T-helper 17 cell (primary cell): ENCODE measurements around the gene PTGS1. TPM values are rescaled to one million over a fixed set of nuclear protein-coding genes. Genes with fewer than 3 reads are reported as not detected.
"Not testable (repeated sequence)": the region's sequence is repeated elsewhere in the genome, so short reads cannot be mapped to it uniquely, and the experiment has no call there.

Experiments used
- ATAC-seq: fragments of 150-1000 bp; cut with Tn5 transposase; 2 replicates; pipeline ENCODE4 v1.10.0; 2021; ENCODE audit warnings: mild to moderate bottlenecking, moderate library complexity
- DNase-seq, 3 donors: peaks; one replicate each; pipeline versions ENCODE4 v3.0.0 to v3.0.0-alpha.2; 2020 to 2021
- H3K9me3 ChIP-seq: one replicate; pipeline ENCODE4 v1.7.0; 2013; ENCODE audit warnings: low read length, mild to moderate bottlenecking; ENCODE audit not compliant: control insufficient read depth, poor library complexity, severe bottlenecking
- H3K27ac Mint-ChIP-seq: one replicate; pipeline ENCODE4 v1.8.0; 2022; ENCODE audit warnings: mild to moderate bottlenecking, moderate library complexity, mixed read lengths
- H3K27me3 Mint-ChIP-seq: one replicate; pipeline ENCODE4 v1.8.0; 2022; ENCODE audit warnings: mixed read lengths
- H3K36me3 Mint-ChIP-seq: one replicate; pipeline ENCODE4 v1.8.0; 2022; ENCODE audit warnings: low read depth, mixed read lengths
- H3K4me1 Mint-ChIP-seq: one replicate; pipeline ENCODE4 v1.8.0; 2022; ENCODE audit warnings: mild to moderate bottlenecking, mixed read lengths
- H3K4me3 Mint-ChIP-seq: one replicate; pipeline ENCODE4 v1.8.0; 2022; ENCODE audit warnings: mild to moderate bottlenecking, moderate library complexity, mixed read lengths
- total RNA-seq, 4 donors: library from RNA in 2 of 4; stranded (reverse) in 2 of 4; gene quantifications; one replicate each; pipeline ENCODE4 v1.2.3 and lab custom pipeline; 2022 to 2026

Gene PTGS1
- total RNA-seq, 2 donors from 2014 or later: 3.0 to 123 TPM

DNA sequence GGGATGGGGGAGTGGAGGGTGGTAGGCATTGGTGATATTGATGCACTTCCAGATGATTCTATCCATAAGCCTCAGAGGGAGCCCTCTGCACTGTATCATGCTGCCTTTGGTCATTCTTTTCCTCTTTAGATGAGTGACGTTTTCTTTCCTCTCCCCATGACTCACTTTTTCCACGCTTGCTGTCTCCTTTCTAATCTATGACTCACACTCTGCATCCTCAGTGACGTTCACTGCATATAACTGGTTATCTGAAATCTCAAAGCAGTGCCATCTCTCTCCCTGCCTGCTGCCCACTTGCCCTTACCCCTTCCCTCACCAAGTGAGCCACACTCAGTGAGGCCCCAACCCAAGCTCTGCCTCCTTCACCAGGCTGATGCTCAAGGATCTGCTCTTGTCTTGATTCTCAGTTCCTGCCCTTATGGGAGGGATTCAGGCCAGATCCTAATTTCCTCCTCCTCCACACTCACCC, 31.6 kb downstream of the PTGS1 start:
- H3K9me3 ChIP-seq: no peaks in the 10 kb centered on the region
- ATAC-seq (no peak), DNase-seq (no peak)
- Mint-ChIP-seq H3K27ac (no peak overlapping the region), H3K4me3 (no peak overlapping the region), H3K36me3 (no peaks in the 10 kb centered on the region), H3K27me3 (peaks cover 18% of the 10 kb centered on the region), H3K4me1 (peaks cover 2% of the 10 kb centered on the region)

DNA sequence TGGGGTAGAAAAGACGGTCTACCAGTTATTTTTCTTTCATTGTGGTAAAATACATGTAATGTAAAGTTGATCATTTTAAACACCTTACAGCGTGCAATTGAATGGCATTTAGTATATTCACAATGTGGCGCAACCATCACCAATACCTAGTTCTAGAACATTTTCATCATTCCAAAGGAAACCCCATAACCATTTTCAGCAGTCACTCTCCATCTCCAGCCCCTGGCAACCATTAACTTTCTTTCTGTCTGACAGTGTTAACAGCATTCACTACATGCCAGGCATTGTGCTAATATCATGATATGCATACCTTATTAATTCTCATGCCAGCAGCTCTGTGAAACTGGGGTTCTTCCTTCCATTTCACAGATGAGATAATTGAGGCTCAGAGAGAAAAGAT, 32.0 kb downstream of the PTGS1 start:
- H3K36me3 Mint-ChIP-seq: no peaks in the 10 kb centered on the region
- ATAC-seq: no peak
- H3K4me3 Mint-ChIP-seq: no peak overlapping the region

DNA sequence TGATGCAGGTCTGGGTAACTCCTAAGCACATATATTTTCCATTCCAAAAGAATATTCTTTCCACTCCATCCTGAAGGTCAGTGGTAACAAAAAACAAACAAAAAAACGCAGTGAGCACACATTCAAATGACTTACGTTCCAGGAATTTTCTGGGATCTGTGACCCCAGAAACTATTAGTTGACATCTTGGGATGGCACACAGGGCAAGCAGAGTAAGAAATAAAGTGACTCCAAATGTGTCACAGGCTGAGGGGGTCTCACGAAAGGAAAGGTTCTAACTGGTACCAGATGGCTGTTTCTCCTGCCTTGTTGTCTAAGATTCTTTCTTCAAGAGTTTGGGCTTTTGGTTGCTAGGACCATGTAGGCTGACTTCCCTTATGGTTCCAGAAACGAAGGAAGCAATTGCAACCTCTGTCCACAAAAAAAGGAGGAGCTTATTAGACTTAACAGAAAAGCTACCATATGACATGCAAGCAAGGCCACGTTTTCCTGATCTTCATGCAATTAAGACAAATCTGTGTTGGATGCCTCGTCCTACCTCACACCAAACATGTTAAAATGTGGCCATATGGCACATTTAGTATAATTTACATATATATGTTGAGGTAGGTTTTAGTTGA, 32.7 kb downstream of the PTGS1 start:
- no peaks in the 10 kb centered on the region for H3K9me3 ChIP-seq
- H3K27ac Mint-ChIP-seq: no peak overlapping the region
- peaks cover 12% of the 10 kb centered on the region for H3K27me3 Mint-ChIP-seq
- H3K36me3 Mint-ChIP-seq: no peaks in the 10 kb centered on the region
- no peak overlapping the region for H3K4me3 Mint-ChIP-seq
- DNase-seq (no peak), ATAC-seq (no peak)
- H3K4me1 Mint-ChIP-seq: peaks cover 2% of the 10 kb centered on the region

More for the DNA sequence above, 32.0 kb downstream of the PTGS1 start:
- H3K9me3 ChIP-seq: no peaks in the 10 kb centered on the region
- no peak for DNase-seq
- H3K27ac Mint-ChIP-seq: no peak overlapping the region
- H3K4me1 Mint-ChIP-seq: peaks cover 2% of the 10 kb centered on the region
- H3K27me3 Mint-ChIP-seq: peaks cover 16% of the 10 kb centered on the region

DNA sequence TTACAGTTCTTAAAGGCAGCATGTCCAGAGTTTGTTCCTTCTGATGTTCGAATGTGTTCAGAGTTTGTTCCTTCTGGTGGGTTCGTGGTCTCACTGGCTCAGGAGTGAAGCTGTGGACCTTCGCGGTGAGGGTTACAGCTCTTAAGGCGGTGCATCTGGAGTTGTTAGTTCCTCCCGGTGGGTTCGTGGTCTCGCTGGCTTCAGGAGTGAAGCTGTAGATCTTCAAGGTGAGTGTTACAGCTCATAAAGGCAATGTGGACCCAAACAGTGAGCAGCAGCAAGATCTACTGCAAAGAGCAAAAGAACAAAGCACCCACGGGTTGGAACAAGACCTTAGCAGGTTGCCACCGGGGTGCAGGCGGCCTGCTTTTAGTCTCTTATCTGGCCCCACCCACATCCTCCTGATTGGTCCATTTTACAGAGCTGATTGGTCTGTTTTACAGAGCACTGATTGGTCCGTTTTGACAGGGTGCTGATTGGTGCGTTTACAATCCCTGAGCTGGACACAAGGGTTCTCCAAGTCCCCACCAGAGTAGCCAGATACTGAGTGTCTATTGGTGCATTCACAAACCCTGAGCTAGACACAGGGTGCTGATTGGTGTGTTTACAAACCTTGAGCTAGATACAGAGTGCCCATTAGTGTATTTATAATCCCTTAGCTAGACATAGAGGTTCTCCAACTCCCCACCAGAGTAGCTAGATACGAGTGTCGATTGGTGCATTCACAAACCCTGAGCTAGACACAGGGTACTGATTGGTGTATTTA, 34.7 kb downstream of the PTGS1 start:
- H3K27me3 Mint-ChIP-seq, DNase-seq, H3K4me1 Mint-ChIP-seq, H3K27ac Mint-ChIP-seq, H3K36me3 Mint-ChIP-seq, H3K9me3 ChIP-seq: not testable (repeated sequence)
- peak overlapping the region; percentile 88 for H3K4me3 Mint-ChIP-seq
- peak; percentile 61 for ATAC-seq

DNA sequence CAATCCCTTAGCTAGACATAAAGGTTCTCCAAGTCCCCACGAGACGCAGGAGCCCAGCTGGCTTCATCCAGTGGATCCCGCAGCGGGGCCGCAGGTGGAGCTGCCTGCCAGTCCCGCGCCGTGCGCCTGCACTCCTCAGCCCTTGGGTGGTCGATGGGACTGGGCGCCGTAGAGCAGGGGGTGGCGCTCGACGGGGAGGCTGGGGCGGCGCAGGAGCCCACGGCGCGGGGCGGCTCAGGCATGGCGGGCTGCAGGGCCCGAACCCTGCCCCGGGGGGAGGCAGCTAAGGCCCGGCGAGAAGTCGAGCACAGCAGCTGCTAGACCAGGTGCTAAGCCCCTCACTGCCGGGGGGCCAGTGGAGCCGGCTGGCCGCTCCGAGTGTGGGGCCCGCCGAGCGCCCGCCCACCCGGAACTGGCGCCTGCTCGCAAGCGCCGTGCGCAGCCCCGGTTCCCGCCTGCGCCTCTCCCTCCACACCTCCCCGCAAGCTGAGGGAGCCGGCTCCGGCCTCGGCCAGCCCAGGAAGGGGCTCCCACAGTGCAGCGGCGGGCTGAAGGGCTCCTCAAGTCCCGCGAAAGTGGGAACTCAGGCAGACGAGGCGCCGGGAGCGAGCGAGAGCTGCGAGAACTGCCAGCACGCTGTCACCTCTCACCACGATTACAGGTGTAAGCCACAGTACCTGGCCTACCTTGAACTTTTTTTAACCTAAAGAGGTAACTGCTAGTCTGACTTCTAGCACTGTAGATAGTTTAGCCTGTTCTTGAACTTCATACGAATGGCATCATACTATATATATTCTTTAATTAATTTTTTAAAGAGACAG, 35.5 kb downstream of the PTGS1 start:
- peaks cover 2% of the 10 kb centered on the region for H3K4me1 Mint-ChIP-seq
- no peaks in the 10 kb centered on the region for H3K36me3 Mint-ChIP-seq
- DNase-seq (no peak), ATAC-seq (peak; percentile 79)
- no peaks in the 10 kb centered on the region for H3K9me3 ChIP-seq
- peak overlapping the region; percentile 88 for H3K4me3 Mint-ChIP-seq
- H3K27me3 Mint-ChIP-seq: peaks cover 5% of the 10 kb centered on the region
- H3K27ac Mint-ChIP-seq: no peak overlapping the region

DNA sequence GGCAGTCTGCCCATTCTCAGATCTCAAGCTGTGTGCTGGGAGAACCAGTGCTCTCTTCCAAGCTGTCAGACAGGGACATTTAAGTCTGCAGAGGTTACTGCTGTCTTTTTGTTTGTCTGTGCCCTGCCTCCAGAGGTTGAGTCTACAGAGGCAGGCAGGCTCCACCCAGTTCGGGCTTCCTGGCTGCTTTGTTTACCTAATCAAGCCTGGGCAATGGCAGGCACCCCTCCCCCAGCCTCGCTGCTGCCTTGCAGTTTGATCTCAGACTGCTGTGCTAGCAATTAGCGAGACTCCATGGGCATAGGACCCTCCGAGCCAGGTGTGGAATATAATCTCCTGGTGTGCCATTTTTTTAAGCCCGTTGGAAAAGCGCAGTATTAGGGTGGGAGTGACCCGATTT, 43.3 kb downstream of the PTGS1 start:
- peak overlapping the region; percentile 15 for H3K4me3 Mint-ChIP-seq
- H3K4me1 Mint-ChIP-seq, DNase-seq, H3K36me3 Mint-ChIP-seq, H3K27me3 Mint-ChIP-seq, ATAC-seq, H3K27ac Mint-ChIP-seq, H3K9me3 ChIP-seq: not testable (repeated sequence)

DNA sequence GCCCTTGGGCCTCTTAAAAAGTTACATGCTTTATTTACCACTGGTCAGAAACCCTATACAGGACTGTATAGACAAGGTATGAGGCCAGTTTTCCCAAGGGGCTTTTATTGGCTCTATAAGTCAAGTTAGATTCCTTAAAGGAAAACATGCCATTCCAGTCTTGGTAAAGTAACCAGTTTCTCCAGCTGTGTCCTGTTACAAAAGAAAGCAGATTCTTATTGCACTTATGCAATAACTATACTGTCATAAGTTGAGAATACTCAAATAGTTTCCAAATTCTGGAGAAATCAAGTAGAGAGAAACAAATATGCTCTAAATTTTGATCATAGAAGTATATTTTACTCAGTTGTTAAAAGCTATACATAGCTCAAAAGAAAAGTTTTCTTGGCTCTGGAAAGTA, 47.2 kb downstream of the PTGS1 start:
- H3K4me1 Mint-ChIP-seq: peaks cover 2% of the 10 kb centered on the region
- no peaks in the 10 kb centered on the region for H3K9me3 ChIP-seq
- H3K4me3 Mint-ChIP-seq: no peak overlapping the region
- no peak for DNase-seq
- peaks cover 4% of the 10 kb centered on the region for H3K36me3 Mint-ChIP-seq
- no peak for ATAC-seq
- no peak overlapping the region for H3K27ac Mint-ChIP-seq
- no peaks in the 10 kb centered on the region for H3K27me3 Mint-ChIP-seq

DNA sequence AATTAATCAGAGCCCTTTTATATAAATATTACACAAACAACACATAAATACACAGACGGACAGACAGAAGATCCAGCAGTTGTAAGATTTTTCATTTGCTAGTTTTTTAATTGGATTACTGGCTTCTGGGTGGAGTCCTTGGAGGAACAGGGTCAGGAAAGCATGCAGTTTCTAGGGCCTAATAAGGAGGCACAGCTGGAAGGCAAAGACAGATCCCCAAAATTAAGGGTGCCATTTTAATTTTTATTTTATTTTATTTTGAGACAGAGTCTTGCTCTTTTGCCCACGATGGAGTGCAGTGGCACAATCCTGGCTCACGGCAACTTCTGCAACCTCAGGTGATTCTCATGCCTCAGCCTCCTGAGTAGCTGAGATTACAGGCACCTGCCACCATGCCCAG, 49.5 kb downstream of the PTGS1 start:
- ATAC-seq (no peak), DNase-seq (no peak)
- H3K9me3 ChIP-seq: no peaks in the 10 kb centered on the region
- peaks cover 2% of the 10 kb centered on the region for H3K4me1 Mint-ChIP-seq
- no peak overlapping the region for H3K27ac Mint-ChIP-seq
- H3K36me3 Mint-ChIP-seq: peaks cover 8% of the 10 kb centered on the region
- H3K4me3 Mint-ChIP-seq: no peak overlapping the region
- no peaks in the 10 kb centered on the region for H3K27me3 Mint-ChIP-seq

DNA sequence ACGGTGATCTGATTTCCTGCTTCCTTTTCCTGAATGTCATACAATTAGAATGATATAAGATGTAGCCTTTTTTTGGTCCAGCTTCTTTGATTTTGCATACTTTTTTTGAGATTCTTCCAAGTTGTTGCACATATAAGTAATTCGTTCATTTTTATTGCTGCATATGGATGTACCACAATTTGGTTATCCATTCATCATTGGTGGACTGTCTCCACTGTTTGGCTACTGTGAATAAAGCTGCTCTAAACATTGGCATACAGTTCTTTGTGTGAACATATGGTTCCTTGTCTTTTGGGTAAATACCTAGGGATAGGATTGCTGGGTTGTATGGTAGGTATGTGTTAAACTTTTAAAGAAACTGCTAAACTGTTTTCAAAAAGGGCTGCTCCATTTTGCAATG, 54.3 kb downstream of the PTGS1 start:
- Mint-ChIP-seq H3K27ac (no peak overlapping the region), H3K36me3 (peaks cover 8% of the 10 kb centered on the region), H3K27me3 (no peaks in the 10 kb centered on the region), H3K4me1 (no peaks in the 10 kb centered on the region), H3K4me3 (no peak overlapping the region)
- no peaks in the 10 kb centered on the region for H3K9me3 ChIP-seq
- DNase-seq: no peak
- no peak for ATAC-seq

DNA sequence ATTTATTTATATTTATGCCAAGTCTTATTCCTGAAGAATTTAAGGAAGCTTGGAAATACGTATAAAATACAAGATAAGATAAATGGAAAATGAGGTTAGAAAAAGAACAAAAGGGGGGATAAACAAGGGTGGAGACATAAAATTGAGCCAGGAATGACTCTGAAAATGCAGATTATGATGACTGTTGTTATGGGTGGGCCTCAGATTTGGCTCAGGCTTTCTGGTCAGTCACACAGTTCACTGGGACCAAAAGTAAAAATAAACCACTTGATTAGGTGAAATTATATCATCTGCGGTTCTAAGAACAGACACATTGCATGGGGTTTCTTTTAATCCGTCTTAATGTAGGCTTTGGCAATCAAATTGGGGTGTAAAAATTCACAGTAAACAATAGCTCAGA, 55.9 kb downstream of the PTGS1 start:
- Mint-ChIP-seq H3K27ac (no peak overlapping the region), H3K27me3 (no peaks in the 10 kb centered on the region), H3K36me3 (peaks cover 4% of the 10 kb centered on the region), H3K4me3 (no peak overlapping the region), H3K4me1 (no peaks in the 10 kb centered on the region)
- ATAC-seq (no peak), DNase-seq (no peak)
- H3K9me3 ChIP-seq: no peaks in the 10 kb centered on the region

DNA sequence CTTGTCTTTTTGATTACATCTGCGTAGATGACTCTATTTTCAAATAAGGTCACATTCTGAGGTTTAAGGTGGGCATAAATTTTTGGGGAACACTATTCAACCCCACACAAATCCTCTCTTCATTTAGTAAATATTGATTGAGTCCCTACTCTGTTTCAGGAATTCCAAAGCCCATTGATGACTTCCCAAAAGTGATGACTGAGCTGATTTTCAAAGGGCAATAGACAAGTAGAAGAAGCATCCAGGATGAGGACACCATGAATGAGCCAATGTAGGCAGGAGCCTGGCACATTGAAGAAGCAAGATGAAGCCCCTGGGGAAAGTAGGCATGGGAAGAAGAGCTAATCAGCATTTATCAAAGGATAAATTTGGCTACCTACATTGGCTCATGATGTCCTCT, 71.7 kb downstream of the PTGS1 start:
- peaks cover 3% of the 10 kb centered on the region for H3K4me1 Mint-ChIP-seq
- H3K36me3 Mint-ChIP-seq: peaks cover under 1% of the 10 kb centered on the region
- no peaks in the 10 kb centered on the region for H3K9me3 ChIP-seq
- H3K27me3 Mint-ChIP-seq: peaks cover 34% of the 10 kb centered on the region
- H3K27ac Mint-ChIP-seq: no peak overlapping the region
- no peak for ATAC-seq
- DNase-seq: no peak
- H3K4me3 Mint-ChIP-seq: no peak overlapping the region

DNA sequence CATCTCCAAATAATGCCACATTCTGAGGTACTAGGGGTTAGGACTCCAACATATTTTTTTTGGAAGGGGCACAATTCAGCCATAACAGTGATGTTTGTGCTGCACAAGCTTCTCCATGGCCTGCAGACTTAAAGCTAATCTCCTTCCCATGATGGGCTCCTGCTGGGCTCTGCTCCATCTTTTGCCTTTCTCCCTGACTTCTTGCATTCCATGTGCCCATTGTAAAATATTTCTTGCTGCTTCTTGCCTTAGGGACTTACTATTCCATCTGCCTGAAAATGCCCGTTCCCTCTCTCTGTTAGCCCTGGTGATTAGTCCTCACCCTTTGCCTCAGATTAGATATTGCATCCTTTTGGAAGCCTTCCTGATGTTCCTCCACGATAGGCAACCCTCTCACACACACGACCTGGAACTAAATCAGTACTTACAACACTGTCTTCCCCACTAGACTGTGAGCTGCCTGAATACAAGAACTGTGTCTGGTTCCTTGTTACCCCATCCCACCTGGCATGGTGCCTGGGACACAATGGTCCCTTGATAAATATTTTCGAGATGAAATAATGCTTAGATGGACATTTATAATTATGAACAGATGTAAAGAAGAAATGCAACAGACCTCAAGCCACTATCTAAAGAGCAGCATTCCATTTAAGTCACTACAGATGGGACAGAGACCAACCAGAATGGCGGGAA, 73.4 kb downstream of the PTGS1 start:
- no peak overlapping the region for H3K4me3 Mint-ChIP-seq
- ATAC-seq (no peak), DNase-seq (no peak)
- H3K4me1 Mint-ChIP-seq: peaks cover 3% of the 10 kb centered on the region
- peaks cover 5% of the 10 kb centered on the region for H3K36me3 Mint-ChIP-seq
- no peaks in the 10 kb centered on the region for H3K9me3 ChIP-seq
- no peak overlapping the region for H3K27ac Mint-ChIP-seq
- H3K27me3 Mint-ChIP-seq: peaks cover 38% of the 10 kb centered on the region
